ENCODE data around the gene RPP30.

DNA sequence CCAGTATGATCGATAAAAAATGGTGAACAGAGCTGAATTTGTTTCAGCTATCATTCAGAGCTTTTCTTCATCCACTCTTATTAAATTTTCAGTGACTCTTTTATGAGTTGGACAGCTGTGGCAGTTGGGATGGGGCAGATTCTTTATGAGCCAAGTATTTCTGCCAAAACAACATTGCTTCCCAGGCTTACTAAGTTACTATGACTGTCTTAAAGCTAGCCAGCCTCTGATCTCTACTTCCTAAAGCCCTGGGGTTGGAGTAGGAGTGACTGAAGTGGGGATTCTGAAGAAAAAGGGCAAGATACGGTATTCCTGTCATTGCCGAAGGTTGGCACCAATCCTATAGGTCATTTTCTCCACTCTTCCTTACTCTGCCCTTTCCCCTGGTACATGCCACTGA is 12.7 kb downstream of the RPP30 start:
- TF ChIP-seq, protein P1, sequence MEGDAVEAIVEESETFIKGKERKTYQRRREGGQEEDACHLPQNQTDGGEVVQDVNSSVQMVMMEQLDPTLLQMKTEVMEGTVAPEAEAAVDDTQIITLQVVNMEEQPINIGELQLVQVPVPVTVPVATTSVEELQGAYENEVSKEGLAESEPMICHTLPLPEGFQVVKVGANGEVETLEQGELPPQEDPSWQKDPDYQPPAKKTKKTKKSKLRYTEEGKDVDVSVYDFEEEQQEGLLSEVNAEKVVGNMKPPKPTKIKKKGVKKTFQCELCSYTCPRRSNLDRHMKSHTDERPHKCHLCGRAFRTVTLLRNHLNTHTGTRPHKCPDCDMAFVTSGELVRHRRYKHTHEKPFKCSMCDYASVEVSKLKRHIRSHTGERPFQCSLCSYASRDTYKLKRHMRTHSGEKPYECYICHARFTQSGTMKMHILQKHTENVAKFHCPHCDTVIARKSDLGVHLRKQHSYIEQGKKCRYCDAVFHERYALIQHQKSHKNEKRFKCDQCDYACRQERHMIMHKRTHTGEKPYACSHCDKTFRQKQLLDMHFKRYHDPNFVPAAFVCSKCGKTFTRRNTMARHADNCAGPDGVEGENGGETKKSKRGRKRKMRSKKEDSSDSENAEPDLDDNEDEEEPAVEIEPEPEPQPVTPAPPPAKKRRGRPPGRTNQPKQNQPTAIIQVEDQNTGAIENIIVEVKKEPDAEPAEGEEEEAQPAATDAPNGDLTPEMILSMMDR (IDR thresholded peaks at IDR 0.05; ENCODE audit: borderline replicate concordance, extremely low read depth, low read length, poor library complexity, severe bottlenecking), result no peak
- TF ChIP-seq EZH2 (IDR thresholded peaks at IDR 0.05; ENCODE audit: borderline replicate concordance, low read depth, low read length, severe bottlenecking), result no peak
